DND-41 (cell line): ENCODE results near the gene RAF1.

Experiments
- ATAC-seq: fragments of 200-7000 bp; cut with Tn5 transposase; 3 replicates; pipeline ENCODE4 v1.9.1; 2021; ENCODE audit warnings: low read depth; ENCODE audit not compliant: insufficient read depth
- DNase-seq: peaks from one replicate; pipeline ENCODE4 v3.0.0-alpha.2; 2020
- H2AFZ ChIP-seq: 2 replicates; pipeline ENCODE4 v1.6.0; 2012; ENCODE audit warnings: low read depth, low read length
- H3K27ac ChIP-seq: 2 replicates; pipeline ENCODE4 v1.5.1; 2012; ENCODE audit warnings: low read length, inconsistent platforms
- H3K27me3 ChIP-seq: fragments of 200-600 bp; sonication (generic); 2 replicates; pipeline ENCODE4 v1.6.0; 2012; ENCODE audit warnings: low read length, mild to moderate bottlenecking, inconsistent platforms; ENCODE audit not compliant: insufficient read depth, poor library complexity
- H3K36me3 ChIP-seq: 2 replicates; pipeline ENCODE4 v1.5.1; 2012; ENCODE audit warnings: low read length, inconsistent platforms; ENCODE audit not compliant: insufficient read depth
- H3K4me1 ChIP-seq: 2 replicates; pipeline ENCODE4 v1.5.1; 2012; ENCODE audit warnings: mild to moderate bottlenecking, low read length; ENCODE audit not compliant: insufficient read depth
- H3K4me2 ChIP-seq: 2 replicates; pipeline ENCODE4 v1.6.0; 2012; ENCODE audit warnings: mild to moderate bottlenecking, moderate library complexity, low read length, inconsistent platforms; ENCODE audit not compliant: insufficient read depth
- H3K4me3 ChIP-seq, 2 experiments: fragments of 200-600 bp in 1 of 2; shearing (Covaris generic) in 1 of 2; 2 replicates each; pipeline ENCODE4 v1.5.1; 2012 to 2016; ENCODE audit warnings: inconsistent platforms in 2 of 2, low read length in 2 of 2, mild to moderate bottlenecking in 2 of 2, low read depth in 1 of 2, moderate library complexity in 1 of 2
- H3K79me2 ChIP-seq: 2 replicates; pipeline ENCODE4 v1.6.0; 2012; ENCODE audit warnings: low read length, inconsistent platforms; ENCODE audit not compliant: insufficient read depth
- H3K9ac ChIP-seq: 2 replicates; pipeline ENCODE4 v1.6.0; 2012; ENCODE audit warnings: low read depth, mild to moderate bottlenecking, inconsistent platforms, low read length, moderate library complexity
- H3K9me3 ChIP-seq: 2 replicates; pipeline ENCODE4 v1.5.1; 2012; ENCODE audit warnings: low read length, moderate library complexity, mild to moderate bottlenecking, inconsistent platforms; ENCODE audit not compliant: insufficient read depth, severe bottlenecking
- H4K20me1 ChIP-seq: 2 replicates; pipeline ENCODE4 v1.6.0; 2012; ENCODE audit warnings: low read length; ENCODE audit not compliant: insufficient read depth
- CTCF ChIP-seq: IDR thresholded peaks from 2 replicates; pipeline ENCODE4 v1.5.1; 2012; ENCODE audit warnings: borderline replicate concordance, low read length, moderate library complexity, mild to moderate bottlenecking; ENCODE audit not compliant: poor library complexity, severe bottlenecking; ENCODE audit errors: extremely low read depth
- EZH2 ChIP-seq: IDR thresholded peaks from 3 replicates; pipeline ENCODE4 v1.6.1; 2012; ENCODE audit warnings: borderline replicate concordance, low read depth, mild to moderate bottlenecking, moderate library complexity, low read length, inconsistent platforms; ENCODE audit not compliant: severe bottlenecking

Gene RAF1

GRCh38 chr3:12681089-12681942 lies 17.4 kb upstream of the RAF1 start:
- Histone ChIP-seq H3K36me3 (no peaks in the 10 kb centered on the region), H3K4me3 (no peak overlapping the region), H3K9me3 (no peaks in the 10 kb centered on the region), H3K79me2 (no peaks in the 10 kb centered on the region), H3K4me2 (no peak overlapping the region), H3K27ac (no peak overlapping the region), H3K27me3 (no peaks in the 10 kb centered on the region), H4K20me1 (no peaks in the 10 kb centered on the region), H2AFZ (0 out of 2 replicates have a peak overlapping the region, but pooled peaks have one; percentile 12), H3K9ac (no peak overlapping the region), H3K4me1 (no peaks in the 10 kb centered on the region)
- DNase-seq = no peak
- ATAC-seq = no peak
- no peak for TF ChIP-seq CTCF
- no peak for TF ChIP-seq EZH2

- Histone ChIP-seq H3K9me3 (no peaks in the 10 kb centered on the region), H2AFZ (no peak overlapping the region), H3K4me1 (no peaks in the 10 kb centered on the region), H3K9ac (no peak overlapping the region), H3K4me3 (no peak overlapping the region), H3K79me2 (no peaks in the 10 kb centered on the region), H3K27me3 (no peaks in the 10 kb centered on the region), H4K20me1 (no peaks in the 10 kb centered on the region), H3K36me3 (no peaks in the 10 kb centered on the region), H3K4me2 (no peak overlapping the region), H3K27ac (no peak overlapping the region)
- DNase-seq = no peak
- TF ChIP-seq EZH2 (no peak), CTCF (no peak)
- ATAC-seq = no peak
These were observed 15.6 kb upstream of the RAF1 start for GRCh38 chr3:12679468-12679867.

GRCh38 chr3:12677616-12678015 lies 13.7 kb upstream of the RAF1 start:
- no peaks in the 10 kb centered on the region for H3K36me3 ChIP-seq
- no peak overlapping the region for H3K9ac ChIP-seq
- TF ChIP-seq CTCF = no peak
- no peak for TF ChIP-seq EZH2
- no peak overlapping the region for H2AFZ ChIP-seq
- DNase-seq (no peak), ATAC-seq (no peak)
- no peaks in the 10 kb centered on the region for H3K9me3 ChIP-seq
- H3K27me3 ChIP-seq = no peaks in the 10 kb centered on the region
- H3K4me2 ChIP-seq = no peak overlapping the region
- no peaks in the 10 kb centered on the region for H4K20me1 ChIP-seq
- no peaks in the 10 kb centered on the region for H3K79me2 ChIP-seq
- H3K4me3 ChIP-seq = no peak overlapping the region
- H3K4me1 ChIP-seq = no peaks in the 10 kb centered on the region
- H3K27ac ChIP-seq = no peak overlapping the region
